Measurements from ENCODE around the gene AATK.

Gene AATK

GRCh38 chr17:81110488-81111040, 55.5 kb downstream of the AATK start:
- TF ChIP-seq, protein P1, sequence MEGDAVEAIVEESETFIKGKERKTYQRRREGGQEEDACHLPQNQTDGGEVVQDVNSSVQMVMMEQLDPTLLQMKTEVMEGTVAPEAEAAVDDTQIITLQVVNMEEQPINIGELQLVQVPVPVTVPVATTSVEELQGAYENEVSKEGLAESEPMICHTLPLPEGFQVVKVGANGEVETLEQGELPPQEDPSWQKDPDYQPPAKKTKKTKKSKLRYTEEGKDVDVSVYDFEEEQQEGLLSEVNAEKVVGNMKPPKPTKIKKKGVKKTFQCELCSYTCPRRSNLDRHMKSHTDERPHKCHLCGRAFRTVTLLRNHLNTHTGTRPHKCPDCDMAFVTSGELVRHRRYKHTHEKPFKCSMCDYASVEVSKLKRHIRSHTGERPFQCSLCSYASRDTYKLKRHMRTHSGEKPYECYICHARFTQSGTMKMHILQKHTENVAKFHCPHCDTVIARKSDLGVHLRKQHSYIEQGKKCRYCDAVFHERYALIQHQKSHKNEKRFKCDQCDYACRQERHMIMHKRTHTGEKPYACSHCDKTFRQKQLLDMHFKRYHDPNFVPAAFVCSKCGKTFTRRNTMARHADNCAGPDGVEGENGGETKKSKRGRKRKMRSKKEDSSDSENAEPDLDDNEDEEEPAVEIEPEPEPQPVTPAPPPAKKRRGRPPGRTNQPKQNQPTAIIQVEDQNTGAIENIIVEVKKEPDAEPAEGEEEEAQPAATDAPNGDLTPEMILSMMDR (IDR thresholded peaks at IDR 0.05; ENCODE audit: insufficient read depth, low read length) = no peak
- TF ChIP-seq, protein P2, sequence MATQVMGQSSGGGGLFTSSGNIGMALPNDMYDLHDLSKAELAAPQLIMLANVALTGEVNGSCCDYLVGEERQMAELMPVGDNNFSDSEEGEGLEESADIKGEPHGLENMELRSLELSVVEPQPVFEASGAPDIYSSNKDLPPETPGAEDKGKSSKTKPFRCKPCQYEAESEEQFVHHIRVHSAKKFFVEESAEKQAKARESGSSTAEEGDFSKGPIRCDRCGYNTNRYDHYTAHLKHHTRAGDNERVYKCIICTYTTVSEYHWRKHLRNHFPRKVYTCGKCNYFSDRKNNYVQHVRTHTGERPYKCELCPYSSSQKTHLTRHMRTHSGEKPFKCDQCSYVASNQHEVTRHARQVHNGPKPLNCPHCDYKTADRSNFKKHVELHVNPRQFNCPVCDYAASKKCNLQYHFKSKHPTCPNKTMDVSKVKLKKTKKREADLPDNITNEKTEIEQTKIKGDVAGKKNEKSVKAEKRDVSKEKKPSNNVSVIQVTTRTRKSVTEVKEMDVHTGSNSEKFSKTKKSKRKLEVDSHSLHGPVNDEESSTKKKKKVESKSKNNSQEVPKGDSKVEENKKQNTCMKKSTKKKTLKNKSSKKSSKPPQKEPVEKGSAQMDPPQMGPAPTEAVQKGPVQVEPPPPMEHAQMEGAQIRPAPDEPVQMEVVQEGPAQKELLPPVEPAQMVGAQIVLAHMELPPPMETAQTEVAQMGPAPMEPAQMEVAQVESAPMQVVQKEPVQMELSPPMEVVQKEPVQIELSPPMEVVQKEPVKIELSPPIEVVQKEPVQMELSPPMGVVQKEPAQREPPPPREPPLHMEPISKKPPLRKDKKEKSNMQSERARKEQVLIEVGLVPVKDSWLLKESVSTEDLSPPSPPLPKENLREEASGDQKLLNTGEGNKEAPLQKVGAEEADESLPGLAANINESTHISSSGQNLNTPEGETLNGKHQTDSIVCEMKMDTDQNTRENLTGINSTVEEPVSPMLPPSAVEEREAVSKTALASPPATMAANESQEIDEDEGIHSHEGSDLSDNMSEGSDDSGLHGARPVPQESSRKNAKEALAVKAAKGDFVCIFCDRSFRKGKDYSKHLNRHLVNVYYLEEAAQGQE (IDR thresholded peaks at IDR 0.05; ENCODE audit: insufficient replicate concordance, low read depth) = no peak
- TF ChIP-seq GABPA (IDR thresholded peaks at IDR 0.05; ENCODE audit: low read depth) (no peak), POLR2AphosphoS5 (IDR thresholded peaks at IDR 0.05; ENCODE audit: low read depth) (no peak), SPI1 (IDR thresholded peaks at IDR 0.05; ENCODE audit: borderline replicate concordance, low read depth) (no peak)
- H3K27ac ChIP-seq (replicated peaks) = no peak overlapping the region
- no peak for DNase-seq (ENCODE audit: low read depth in 1 of 2, low spot score in 1 of 2)
- no peaks in the 10 kb centered on the region for H3K27me3 ChIP-seq (ENCODE audit: insufficient read depth, poor library complexity, severe bottlenecking)
- H3K4me3 ChIP-seq (replicated peaks; ENCODE audit: insufficient read depth, low read length) = no peak overlapping the region

GRCh38 chr17:81109957-81110356, 56.1 kb downstream of the AATK start:
- no peak for DNase-seq (ENCODE audit: low read depth in 1 of 2, low spot score in 1 of 2)
- no peak overlapping the region for H3K4me3 ChIP-seq (replicated peaks; ENCODE audit: insufficient read depth, low read length)
- no peaks in the 10 kb centered on the region for H3K27me3 ChIP-seq (ENCODE audit: insufficient read depth, poor library complexity, severe bottlenecking)
- no peak overlapping the region for H3K27ac ChIP-seq (replicated peaks)
- TF ChIP-seq GABPA (IDR thresholded peaks at IDR 0.05; ENCODE audit: low read depth) (no peak), POLR2AphosphoS5 (IDR thresholded peaks at IDR 0.05; ENCODE audit: low read depth) (no peak)
- TF ChIP-seq, protein P1 (IDR thresholded peaks at IDR 0.05; ENCODE audit: insufficient read depth, low read length) = no peak
- TF ChIP-seq, protein P2 (IDR thresholded peaks at IDR 0.05; ENCODE audit: insufficient replicate concordance, low read depth) = no peak

GRCh38 chr17:81108220-81108619, 57.8 kb downstream of the AATK start:
- H3K4me3 ChIP-seq (replicated peaks; ENCODE audit: insufficient read depth, low read length) = no peak overlapping the region
- no peak overlapping the region for H3K27ac ChIP-seq (replicated peaks)
- no peaks in the 10 kb centered on the region for H3K27me3 ChIP-seq (ENCODE audit: insufficient read depth, poor library complexity, severe bottlenecking)
- no peak for DNase-seq (ENCODE audit: low read depth in 1 of 2, low spot score in 1 of 2)
- TF ChIP-seq GABPA (IDR thresholded peaks at IDR 0.05; ENCODE audit: low read depth) (no peak), POLR2AphosphoS5 (IDR thresholded peaks at IDR 0.05; ENCODE audit: low read depth) (no peak)
- TF ChIP-seq, protein P1 (IDR thresholded peaks at IDR 0.05; ENCODE audit: insufficient read depth, low read length) = no peak
- TF ChIP-seq, protein P2 (IDR thresholded peaks at IDR 0.05; ENCODE audit: insufficient replicate concordance, low read depth) = no peak
